Sigmoid colon (tissue), 3 donors: ENCODE results near the gene CRTC1.

Source experiments
- CTCF ChIP-seq, 4 experiments: fragments of 450-650 bp in 3 of 4; fragments of 200-600 bp in 1 of 4; IDR thresholded peaks; one replicate each; pipeline ENCODE4 v1.5.1; 2016 to 2019; ENCODE audit warnings: antibody characterized with exemption in 4 of 4, mild to moderate bottlenecking in 3 of 4, moderate library complexity in 2 of 4
- POLR2A ChIP-seq, 2 donors: fragments of 450-650 bp; IDR thresholded peaks; one replicate each; pipeline ENCODE4 v1.6.1; 2016; ENCODE audit warnings: antibody characterized with exemption in 2 of 2, mild to moderate bottlenecking in 2 of 2, moderate library complexity in 2 of 2

- no peak for TF ChIP-seq CTCF (IDR thresholded peaks at IDR 0.05)
- TF ChIP-seq POLR2A (IDR thresholded peaks at IDR 0.05): no peak
These were observed 48.7 kb upstream of the CRTC1 start for GRCh38 chr19:18634612-18635297.
